Endothelial cell of umbilical vein (primary cell): ENCODE results near the gene DMD. TPM values are rescaled to one million over a fixed set of nuclear protein-coding genes. Genes with fewer than 3 reads are reported as not detected.

Source experiments
- BruUV-seq: library from RNA; stranded (reverse); fragments of 400-500 nt; replicated peaks from 2 replicates; lab custom pipeline; 2021; lab: Mats Ljungman, UMichigan
- CTCF ChIA-PET: fragments of 300-600, 350-600 bp; sonication (Branson Sonifier 250); formaldehyde crosslinking; loops from one replicate; lab custom pipeline; 2021; ENCODE audit warnings: antibody characterized with exemption, inconsistent platforms; lab: Charles Lee
- POLR2A ChIA-PET: fragments of 300-600, 350-600 bp; sonication (Branson Sonifier 250); formaldehyde crosslinking; loops from one replicate; lab custom pipeline; 2021; ENCODE audit warnings: antibody characterized with exemption, inconsistent platforms; lab: Charles Lee
- DNase-seq: peaks from one replicate; pipeline ENCODE4 v3.0.0-alpha.2; 2011; ENCODE audit warnings: low read depth, low spot score
- FAIRE-seq: peaks from 2 replicates; lab custom pipeline; 2011; peaks lifted over from hg19 to GRCh38; lab: Jason Lieb, UNC
- H2AFZ ChIP-seq: 2 replicates; pipeline ENCODE4 v1.6.0; 2012; ENCODE audit warnings: low read depth, low read length, control low read depth, inconsistent platforms
- H3K27ac ChIP-seq: 2 replicates; pipeline ENCODE4 v1.5.1; 2011; ENCODE audit warnings: low read depth, mild to moderate bottlenecking, control low read depth, low read length, moderate library complexity; ENCODE audit not compliant: insufficient read depth
- H3K27me3 ChIP-seq, 2 experiments: 2 replicates each; pipeline versions ENCODE4 v1.6.0 to v1.6.1; 2011; ENCODE audit warnings: low read length in 2 of 2, mixed read lengths in 1 of 2; ENCODE audit not compliant: control insufficient read depth in 2 of 2, insufficient read depth in 2 of 2
- H3K36me3 ChIP-seq, 2 experiments: 2 replicates in 1 of 2; 3 replicates in 1 of 2; pipeline ENCODE4 v1.5.1; 2011; ENCODE audit warnings: low read length in 2 of 2, mild to moderate bottlenecking in 1 of 2, moderate library complexity in 1 of 2; ENCODE audit not compliant: control insufficient read depth in 2 of 2, insufficient read depth in 2 of 2; ENCODE audit errors: extremely low read depth in 1 of 2
- H3K4me1 ChIP-seq: 3 replicates; pipeline ENCODE4 v1.5.1; 2011; ENCODE audit warnings: mild to moderate bottlenecking, low read length; ENCODE audit not compliant: control insufficient read depth, insufficient read depth; ENCODE audit errors: extremely low read depth
- H3K4me2 ChIP-seq: 2 replicates; pipeline ENCODE4 v1.6.1; 2011; ENCODE audit warnings: low read length, control low read depth, mixed read lengths; ENCODE audit not compliant: insufficient read depth
- H3K4me3 ChIP-seq, 3 experiments: fragments of 200-600 bp in 1 of 3; sonication (generic), shearing (Covaris generic) in 1 of 3; replicated peaks in 1 of 3; 2 replicates each; pipeline ENCODE4 v1.5.1; 2011 to 2016; ENCODE audit warnings: control low read depth in 3 of 3, low read length in 3 of 3, mild to moderate bottlenecking in 2 of 3, inconsistent platforms in 1 of 3, low read depth in 1 of 3, moderate library complexity in 1 of 3; ENCODE audit not compliant: insufficient read depth in 1 of 3
- H3K79me2 ChIP-seq: 2 replicates; pipeline ENCODE4 v1.6.0; 2012; ENCODE audit warnings: low read length, inconsistent platforms; ENCODE audit not compliant: control insufficient read depth, insufficient read depth
- H3K9ac ChIP-seq: replicated peaks from 2 replicates; pipeline ENCODE3; 2011; ENCODE audit warnings: low read length, control low read depth; ENCODE audit not compliant: insufficient read depth; ENCODE audit errors: extremely low read depth
- H3K9me1 ChIP-seq: replicated peaks from 3 replicates; pipeline ENCODE4 v1.6.0; 2011; ENCODE audit warnings: mild to moderate bottlenecking, low read length; ENCODE audit not compliant: control insufficient read depth, insufficient read depth; ENCODE audit errors: extremely low read depth
- H3K9me3 ChIP-seq: replicated peaks from 2 replicates; pipeline ENCODE4 v1.5.1; 2012; ENCODE audit warnings: low read length, inconsistent platforms; ENCODE audit not compliant: control insufficient read depth, insufficient read depth
- H4K20me1 ChIP-seq: replicated peaks from 2 replicates; pipeline ENCODE3; 2011; ENCODE audit warnings: mild to moderate bottlenecking, low read length; ENCODE audit not compliant: control insufficient read depth, insufficient read depth; ENCODE audit errors: extremely low read depth
- CTCF ChIP-seq, 2 donors: IDR thresholded peaks; 1 replicate in 1 of 2; 2 replicates in 1 of 2; pipeline ENCODE4 v1.5.1; 2011; ENCODE audit warnings: low read length in 2 of 2, mild to moderate bottlenecking in 2 of 2, moderate library complexity in 2 of 2, control low read depth in 1 of 2, inconsistent platforms in 1 of 2, low read depth in 1 of 2; ENCODE audit not compliant: insufficient read depth in 1 of 2; ENCODE audit errors: extremely low read depth in 1 of 2
- EZH2 ChIP-seq: IDR thresholded peaks from 2 replicates; pipeline ENCODE4 v1.6.1; 2012; ENCODE audit warnings: borderline replicate concordance, low read depth, mild to moderate bottlenecking, moderate library complexity, low read length, inconsistent platforms; ENCODE audit not compliant: severe bottlenecking
- FOS ChIP-seq: IDR thresholded peaks from 2 replicates; pipeline ENCODE4 v1.6.1; 2011; ENCODE audit warnings: mild to moderate bottlenecking, low read length, moderate library complexity, borderline replicate concordance; ENCODE audit not compliant: insufficient read depth
- GATA2 ChIP-seq: IDR thresholded peaks from 2 replicates; pipeline ENCODE4 v1.7.0; 2011; ENCODE audit warnings: low read depth, mild to moderate bottlenecking, moderate library complexity, mixed read lengths, low read length; ENCODE audit not compliant: insufficient read length, insufficient read depth
- JUN ChIP-seq: IDR thresholded peaks from 2 replicates; pipeline ENCODE4 v1.6.1; 2011; ENCODE audit warnings: borderline replicate concordance, low read depth; ENCODE audit not compliant: insufficient read length, insufficient read depth
- MYC ChIP-seq: IDR thresholded peaks from one replicate; pipeline ENCODE4 v1.6.1; 2011; ENCODE audit warnings: mild to moderate bottlenecking, low read depth, low read length
- POLR2A ChIP-seq: IDR thresholded peaks from 2 replicates; pipeline ENCODE4 v1.6.1; 2012; ENCODE audit warnings: low read depth, mild to moderate bottlenecking, control low read depth, low read length
- POLR2AphosphoS5 ChIP-seq: IDR thresholded peaks from 2 replicates; pipeline ENCODE4 v1.6.1; 2012; ENCODE audit warnings: low read depth, mild to moderate bottlenecking, control low read depth, low read length, moderate library complexity; ENCODE audit not compliant: insufficient read depth
- dilution Hi-C: fragments of 300-500 bp; cut with MboI; formaldehyde crosslinking; loops from one replicate; pipeline ENCODE4 v1.15.0; 2019; ENCODE audit warnings: low sequenced_read_pairs; ENCODE audit not compliant: extremely low pct_ligation_motif_present
- intact Hi-C: fragments of 100-400 bp; cut with micrococcal nuclease; formaldehyde crosslinking; loops from one replicate; pipeline ENCODE4 v1.10.0; 2022
- polyA plus RNA-seq, 4 experiments: library from polyadenylated mRNA; depleted of rRNA in 3 of 4; stranded (reverse) in 3 of 4; unstranded in 1 of 4; fragments of >200 nt; gene quantifications; 2 replicates each; pipeline versions ENCODE4 v1.2.1 to v1.2.3, GENCODE V29; 2011 to 2012; ENCODE audit warnings: missing spikeins in 1 of 4
- total RNA-seq: library from RNA; stranded (reverse); gene quantifications from 2 replicates; pipeline ENCODE4 v1.2.3, GENCODE V29; 2021
- TF ChIP-seq, protein P1 (sequence below): IDR thresholded peaks from 2 replicates; pipeline ENCODE4 v1.6.1; 2011; ENCODE audit not compliant: insufficient read depth, insufficient read length

Gene DMD
- total and polyA plus RNA-seq, 2 donors (not counting 3 experiments of a cell fraction or from before 2014, with no cell fraction given): 7.3 to 9.0 TPM

- dilution Hi-C loops: no loop called here
- Histone ChIP-seq H3K4me2 (no peak overlapping the region), H3K9me3 (no peaks in the 10 kb centered on the region), H3K9me1 (no peaks in the 10 kb centered on the region), H3K4me1 (peaks cover 9% of the 10 kb centered on the region), H2AFZ (no peak overlapping the region), H3K27ac (peak overlapping the region; percentile 40), H3K4me3 (no peak overlapping the region), H3K79me2 (no peaks in the 10 kb centered on the region), H4K20me1 (no peaks in the 10 kb centered on the region), H3K27me3 (no peaks in the 10 kb centered on the region), H3K36me3 (no peaks in the 10 kb centered on the region), H3K9ac (no peak overlapping the region)
- peak; percentile 81 for DNase-seq
- TF ChIP-seq JUN: no peak
- no peak for TF ChIP-seq CTCF (IDR thresholded peaks at IDR 0.05; ENCODE audit: extremely low read depth in 1 of 2, insufficient read depth in 1 of 2, low read depth in 1 of 2, low read length in 2 of 2)
- TF ChIP-seq, protein P1, sequence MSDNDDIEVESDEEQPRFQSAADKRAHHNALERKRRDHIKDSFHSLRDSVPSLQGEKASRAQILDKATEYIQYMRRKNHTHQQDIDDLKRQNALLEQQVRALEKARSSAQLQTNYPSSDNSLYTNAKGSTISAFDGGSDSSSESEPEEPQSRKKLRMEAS: no peak
- no peak for TF ChIP-seq MYC
- TF ChIP-seq EZH2: no peak
- no peak for TF ChIP-seq POLR2A
- no peak for TF ChIP-seq POLR2AphosphoS5
- no peak for TF ChIP-seq FOS
- no peak for TF ChIP-seq GATA2
- ChIA-PET POLR2A (no interaction called here), CTCF (interaction anchor here (1.3 kb wide), 1 partner anchor 17 kb away, joined by 3 read pairs; no protein-coding TSS in a partner anchor)
- peak; percentile 74 for FAIRE-seq
- intact Hi-C loops: loop anchor here (2.0 kb wide), 1 partner anchor 27 kb away; the partner anchor contains the start of gene DMD
- BruUV-seq: no TSS peak
These were observed 28.0 kb downstream of the DMD start for GRCh38 chrX:33183361-33183760.
